ENCODE measurements around the gene RCBTB2.

DNA sequence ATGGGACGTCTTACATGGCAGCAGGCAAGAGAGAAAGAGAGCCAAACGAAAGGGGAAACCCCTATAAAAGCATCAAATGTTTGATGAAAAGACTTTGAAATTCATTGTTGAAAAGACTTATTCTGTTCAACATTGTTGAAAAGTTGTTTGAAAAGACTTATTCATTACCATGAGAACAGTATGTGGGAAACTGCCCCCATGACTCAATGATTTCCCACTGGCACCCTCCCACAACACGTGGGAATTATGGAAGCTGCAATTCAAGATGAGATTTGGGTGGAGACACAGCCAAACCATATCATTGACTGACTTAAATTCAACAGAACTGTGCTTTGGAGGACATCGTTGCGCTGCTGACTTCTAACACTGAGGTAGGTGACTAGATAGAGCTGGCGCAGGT is 48.0 kb upstream of the RCBTB2 start:
- TF ChIP-seq POLR2A (IDR thresholded peaks at IDR 0.05), result no peak
- TF ChIP-seq, protein P1, sequence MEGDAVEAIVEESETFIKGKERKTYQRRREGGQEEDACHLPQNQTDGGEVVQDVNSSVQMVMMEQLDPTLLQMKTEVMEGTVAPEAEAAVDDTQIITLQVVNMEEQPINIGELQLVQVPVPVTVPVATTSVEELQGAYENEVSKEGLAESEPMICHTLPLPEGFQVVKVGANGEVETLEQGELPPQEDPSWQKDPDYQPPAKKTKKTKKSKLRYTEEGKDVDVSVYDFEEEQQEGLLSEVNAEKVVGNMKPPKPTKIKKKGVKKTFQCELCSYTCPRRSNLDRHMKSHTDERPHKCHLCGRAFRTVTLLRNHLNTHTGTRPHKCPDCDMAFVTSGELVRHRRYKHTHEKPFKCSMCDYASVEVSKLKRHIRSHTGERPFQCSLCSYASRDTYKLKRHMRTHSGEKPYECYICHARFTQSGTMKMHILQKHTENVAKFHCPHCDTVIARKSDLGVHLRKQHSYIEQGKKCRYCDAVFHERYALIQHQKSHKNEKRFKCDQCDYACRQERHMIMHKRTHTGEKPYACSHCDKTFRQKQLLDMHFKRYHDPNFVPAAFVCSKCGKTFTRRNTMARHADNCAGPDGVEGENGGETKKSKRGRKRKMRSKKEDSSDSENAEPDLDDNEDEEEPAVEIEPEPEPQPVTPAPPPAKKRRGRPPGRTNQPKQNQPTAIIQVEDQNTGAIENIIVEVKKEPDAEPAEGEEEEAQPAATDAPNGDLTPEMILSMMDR (IDR thresholded peaks at IDR 0.05), result no peak

All from testis (tissue), 2 donors.